ENCODE results near the gene SHC2. TPM values are rescaled to one million over a fixed set of nuclear protein-coding genes. Genes with fewer than 3 reads are reported as not detected.

SHC2 gene
- total and polyA plus RNA-seq, 9 of the 15 experiments (the other 6 are each of a cell fraction or from before 2014, with no cell fraction given), result 0.14 to 0.36 (median 0.17) TPM; not detected in 5

DNA sequence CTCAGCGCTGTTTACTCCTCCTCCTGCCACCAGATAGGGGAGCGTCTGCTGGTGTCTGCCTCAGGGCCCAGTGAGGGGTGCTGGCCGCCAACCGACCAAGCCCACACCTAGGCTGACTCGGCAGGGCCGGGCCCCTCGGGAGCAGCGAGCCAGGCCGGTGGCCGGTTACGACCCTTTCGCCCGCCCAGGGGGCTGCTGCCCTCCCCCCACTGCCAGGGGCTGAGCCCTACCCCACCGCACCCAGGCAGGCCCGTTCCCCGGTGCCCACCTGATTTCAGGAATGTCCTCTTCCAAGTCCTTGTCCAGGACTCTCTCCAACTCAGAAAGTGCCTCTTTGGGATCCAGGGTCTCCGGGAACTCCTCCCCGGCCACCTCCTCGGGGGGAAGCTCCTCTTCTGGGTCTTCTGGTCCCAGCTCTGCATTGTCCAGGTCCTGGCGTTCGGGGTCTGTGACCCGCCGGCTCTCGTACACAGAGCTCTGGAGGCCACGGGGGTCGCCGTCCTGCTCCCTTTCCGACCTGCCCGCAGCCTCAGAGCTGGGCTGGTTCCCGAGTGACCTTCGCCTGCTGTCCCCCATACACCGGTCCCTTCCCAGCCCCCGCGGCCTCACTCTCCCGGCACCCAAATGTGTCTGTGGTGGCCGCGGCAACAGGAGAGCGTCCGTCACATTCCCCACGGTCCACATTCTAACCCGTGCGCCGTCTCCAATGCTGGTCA, 85.3 kb downstream of the SHC2 start:
- Histone ChIP-seq H3K9me3 (replicated peaks; ENCODE audit: control insufficient read depth, insufficient read depth, low read depth, low read length) (no peaks in the 10 kb centered on the region), H3K9ac (ENCODE audit: insufficient read depth in 1 of 2, low read depth in 2 of 2, low read length in 2 of 2) (no peak overlapping the region), H3K4me3 (no peak overlapping the region), H3K27me3 (ENCODE audit: control insufficient read depth in 2 of 2, insufficient read depth in 2 of 2, low read length in 2 of 2) (peaks cover 46 to 71% of the 10 kb centered on the region in 2 experiments), H4K20me1 (replicated peaks; ENCODE audit: control insufficient read depth, insufficient read depth, low read length) (no peaks in the 10 kb centered on the region; the same call in 1 of the 2 replicates), H2AFZ (ENCODE audit: low read depth, low read length) (no peak overlapping the region), H3K4me1 (replicated peaks in 1 of 2; ENCODE audit: control insufficient read depth in 2 of 2, insufficient read depth in 2 of 2, low read length in 2 of 2) (peaks cover 2 to 47% of the 10 kb centered on the region in 2 experiments; a peak in 3 of 5 replicates), H3K27ac (ENCODE audit: extremely low read depth, low read depth, low read length) (no peak overlapping the region), H3K79me2 (ENCODE audit: control insufficient read depth, insufficient read depth, low read length) (no peaks in the 10 kb centered on the region), H3K36me3 (ENCODE audit: control insufficient read depth, insufficient read depth, low read length) (no peaks in the 10 kb centered on the region), H3K9me1 (ENCODE audit: control insufficient read depth, insufficient read depth, low read length) (no peaks in the 10 kb centered on the region), H3K4me2 (ENCODE audit: insufficient read depth, low read length) (no peak overlapping the region)
- no TSS peak for BruUV-seq (replicated peaks)
- CTCF ChIA-PET (ENCODE audit: low intra/inter-chr PET ratio), result interaction anchor here (0.6 kb wide), 1 partner anchor 37 kb away, joined by 3 read pairs; no protein-coding TSS in a partner anchor
- in situ Hi-C loops (cut with MboI), result no loop called here
- DNase-seq (ENCODE audit: extremely low read depth in 1 of 4, low spot score in 3 of 4) (no peak), FAIRE-seq (no peak), ATAC-seq (no peak)
- 30% methylated on average over 32 of the region's 43 CpGs for WGBS (ENCODE audit: insufficient coverage, low coverage, missing lambda C conversion rate)
- POLR2A ChIA-PET, result no interaction called here
- intact Hi-C loops (cut with micrococcal nuclease), result no loop called here
- no peak for TF ChIP-seq CAMTA2 (CRISPR knock-in tag; conservative IDR thresholded peaks at IDR 0.05)
- TF ChIP-seq ZNF449 (CRISPR knock-in tag; IDR thresholded peaks at IDR 0.05), result no peak
- no peak for TF ChIP-seq HINFP (tag; conservative IDR thresholded peaks at IDR 0.05; ENCODE audit: low read depth)
- no peak for TF ChIP-seq TRIM28 (IDR thresholded peaks at IDR 0.05)
- TF ChIP-seq CXXC5 (CRISPR knock-in tag; IDR thresholded peaks at IDR 0.05), result no peak
- TF ChIP-seq, protein P1, sequence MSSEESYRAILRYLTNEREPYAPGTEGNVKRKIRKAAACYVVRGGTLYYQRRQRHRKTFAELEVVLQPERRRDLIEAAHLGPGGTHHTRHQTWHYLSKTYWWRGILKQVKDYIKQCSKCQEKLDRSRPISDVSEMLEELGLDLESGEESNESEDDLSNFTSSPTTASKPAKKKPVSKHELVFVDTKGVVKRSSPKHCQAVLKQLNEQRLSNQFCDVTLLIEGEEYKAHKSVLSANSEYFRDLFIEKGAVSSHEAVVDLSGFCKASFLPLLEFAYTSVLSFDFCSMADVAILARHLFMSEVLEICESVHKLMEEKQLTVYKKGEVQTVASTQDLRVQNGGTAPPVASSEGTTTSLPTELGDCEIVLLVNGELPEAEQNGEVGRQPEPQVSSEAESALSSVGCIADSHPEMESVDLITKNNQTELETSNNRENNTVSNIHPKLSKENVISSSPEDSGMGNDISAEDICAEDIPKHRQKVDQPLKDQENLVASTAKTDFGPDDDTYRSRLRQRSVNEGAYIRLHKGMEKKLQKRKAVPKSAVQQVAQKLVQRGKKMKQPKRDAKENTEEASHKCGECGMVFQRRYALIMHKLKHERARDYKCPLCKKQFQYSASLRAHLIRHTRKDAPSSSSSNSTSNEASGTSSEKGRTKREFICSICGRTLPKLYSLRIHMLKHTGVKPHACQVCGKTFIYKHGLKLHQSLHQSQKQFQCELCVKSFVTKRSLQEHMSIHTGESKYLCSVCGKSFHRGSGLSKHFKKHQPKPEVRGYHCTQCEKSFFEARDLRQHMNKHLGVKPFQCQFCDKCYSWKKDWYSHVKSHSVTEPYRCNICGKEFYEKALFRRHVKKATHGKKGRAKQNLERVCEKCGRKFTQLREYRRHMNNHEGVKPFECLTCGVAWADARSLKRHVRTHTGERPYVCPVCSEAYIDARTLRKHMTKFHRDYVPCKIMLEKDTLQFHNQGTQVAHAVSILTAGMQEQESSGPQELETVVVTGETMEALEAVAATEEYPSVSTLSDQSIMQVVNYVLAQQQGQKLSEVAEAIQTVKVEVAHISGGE (CRISPR knock-in tag; IDR thresholded peaks at IDR 0.05), result no peak
- no peak for TF ChIP-seq COPS2 (conservative IDR thresholded peaks at IDR 0.05)
- no peak for TF ChIP-seq FOXM1 (IDR thresholded peaks at IDR 0.05; ENCODE audit: low read depth)
- no peak for TF ChIP-seq FOXM1 (CRISPR knock-in tag; IDR thresholded peaks at IDR 0.05; ENCODE audit: low read depth)
- TF ChIP-seq C11orf30 (IDR thresholded peaks at IDR 0.05; ENCODE audit: low read depth), result no peak
- TF ChIP-seq, protein P2, sequence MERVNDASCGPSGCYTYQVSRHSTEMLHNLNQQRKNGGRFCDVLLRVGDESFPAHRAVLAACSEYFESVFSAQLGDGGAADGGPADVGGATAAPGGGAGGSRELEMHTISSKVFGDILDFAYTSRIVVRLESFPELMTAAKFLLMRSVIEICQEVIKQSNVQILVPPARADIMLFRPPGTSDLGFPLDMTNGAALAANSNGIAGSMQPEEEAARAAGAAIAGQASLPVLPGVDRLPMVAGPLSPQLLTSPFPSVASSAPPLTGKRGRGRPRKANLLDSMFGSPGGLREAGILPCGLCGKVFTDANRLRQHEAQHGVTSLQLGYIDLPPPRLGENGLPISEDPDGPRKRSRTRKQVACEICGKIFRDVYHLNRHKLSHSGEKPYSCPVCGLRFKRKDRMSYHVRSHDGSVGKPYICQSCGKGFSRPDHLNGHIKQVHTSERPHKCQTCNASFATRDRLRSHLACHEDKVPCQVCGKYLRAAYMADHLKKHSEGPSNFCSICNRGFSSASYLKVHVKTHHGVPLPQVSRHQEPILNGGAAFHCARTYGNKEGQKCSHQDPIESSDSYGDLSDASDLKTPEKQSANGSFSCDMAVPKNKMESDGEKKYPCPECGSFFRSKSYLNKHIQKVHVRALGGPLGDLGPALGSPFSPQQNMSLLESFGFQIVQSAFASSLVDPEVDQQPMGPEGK (CRISPR knock-in tag; IDR thresholded peaks at IDR 0.05; ENCODE audit: borderline replicate concordance), result no peak
- TF ChIP-seq KLF6 (CRISPR knock-in tag; IDR thresholded peaks at IDR 0.05; ENCODE audit: borderline replicate concordance), result no peak

Data from K562 (cell line).